H9 (cell line): ENCODE measurements around the gene CCIN. TPM values are rescaled to one million over a fixed set of nuclear protein-coding genes. Genes with fewer than 3 reads are reported as not detected.
"Not testable (repeated sequence)": the region's sequence is repeated elsewhere in the genome, so short reads cannot be mapped to it uniquely, and the experiment has no call there.

Experiments used
- DNase-seq: peaks from one replicate; pipeline ENCODE4 v3.0.0-alpha.2; 2017
- H2AFZ ChIP-seq: one replicate; pipeline ENCODE4 v1.6.1; 2013; ENCODE audit warnings: mild to moderate bottlenecking, low read length, control low read depth, moderate library complexity
- H2AK5ac ChIP-seq: 2 replicates; pipeline ENCODE4 v1.6.1; 2013; ENCODE audit warnings: low read length, control low read depth, mixed read lengths; ENCODE audit not compliant: insufficient read length
- H2BK120ac ChIP-seq: one replicate; pipeline ENCODE4 v1.6.1; 2013; ENCODE audit warnings: low read depth, mild to moderate bottlenecking, low read length, control low read depth, inconsistent platforms; ENCODE audit not compliant: poor library complexity, severe bottlenecking
- H2BK12ac ChIP-seq: 2 replicates; pipeline ENCODE4 v1.6.1; 2013; ENCODE audit warnings: low read length, control low read depth, mixed read lengths, low read depth; ENCODE audit not compliant: insufficient read length
- H2BK15ac ChIP-seq: 2 replicates; pipeline ENCODE4 v1.6.1; 2013; ENCODE audit warnings: low read depth, low read length, control low read depth
- H2BK20ac ChIP-seq: one replicate; pipeline ENCODE4 v1.6.1; 2013; ENCODE audit warnings: low read depth, mild to moderate bottlenecking, low read length, control low read depth, inconsistent platforms; ENCODE audit not compliant: poor library complexity, severe bottlenecking
- H2BK5ac ChIP-seq: 2 replicates; pipeline ENCODE4 v1.6.1; 2013; ENCODE audit warnings: low read length, control low read depth, mixed read lengths; ENCODE audit not compliant: insufficient read length
- H3K14ac ChIP-seq: 2 replicates; pipeline ENCODE4 v1.6.1; 2013; ENCODE audit warnings: low read length, control low read depth; ENCODE audit not compliant: insufficient read depth
- H3K18ac ChIP-seq: 2 replicates; pipeline ENCODE4 v1.6.1; 2013; ENCODE audit warnings: low read depth, mild to moderate bottlenecking, mixed read lengths, low read length, control low read depth; ENCODE audit not compliant: insufficient read length
- H3K23ac ChIP-seq: 2 replicates; pipeline ENCODE4 v1.6.1; 2013; ENCODE audit warnings: low read length, control low read depth, mixed read lengths, low read depth; ENCODE audit not compliant: insufficient read length
- H3K23me2 ChIP-seq: 2 replicates; pipeline ENCODE4 v1.6.1; 2013; ENCODE audit warnings: low read depth, mild to moderate bottlenecking, mixed read lengths, low read length, control low read depth; ENCODE audit not compliant: insufficient read length, poor library complexity, severe bottlenecking
- H3K27ac ChIP-seq: 2 replicates; pipeline ENCODE4 v1.5.1; 2013; ENCODE audit warnings: low read length, control low read depth, mixed read lengths, low read depth; ENCODE audit not compliant: insufficient read length
- H3K27me3 ChIP-seq: 2 replicates; pipeline ENCODE4 v1.6.1; 2013; ENCODE audit warnings: low read length, control low read depth, inconsistent platforms; ENCODE audit not compliant: insufficient read depth
- H3K4ac ChIP-seq: 2 replicates; pipeline ENCODE4 v1.6.1; 2013; ENCODE audit warnings: low read depth, mild to moderate bottlenecking, control low read depth, inconsistent platforms, low read length, moderate library complexity
- H3K4me1 ChIP-seq: 2 replicates; pipeline ENCODE4 v1.6.1; 2013; ENCODE audit warnings: low read length, control low read depth, inconsistent platforms; ENCODE audit not compliant: insufficient read depth
- H3K4me2 ChIP-seq: 2 replicates; pipeline ENCODE4 v1.6.1; 2013; ENCODE audit warnings: low read length, control low read depth, mixed read lengths; ENCODE audit not compliant: insufficient read length, insufficient read depth
- H3K56ac ChIP-seq: 2 replicates; pipeline ENCODE4 v1.6.1; 2013; ENCODE audit warnings: low read depth, mild to moderate bottlenecking, mixed read lengths, low read length, control low read depth; ENCODE audit not compliant: insufficient read length
- H3K79me1 ChIP-seq: 2 replicates; pipeline ENCODE4 v1.6.1; 2013; ENCODE audit warnings: low read depth, mild to moderate bottlenecking, moderate library complexity, low read length, control low read depth, inconsistent platforms; ENCODE audit not compliant: insufficient read depth, poor library complexity, severe bottlenecking
- H3K79me2 ChIP-seq: 2 replicates; pipeline ENCODE4 v1.6.1; 2013; ENCODE audit warnings: low read length, control low read depth, inconsistent platforms; ENCODE audit not compliant: insufficient read depth
- H3K9ac ChIP-seq: 2 replicates; pipeline ENCODE4 v1.6.1; 2013; ENCODE audit warnings: low read length, control low read depth, mixed read lengths; ENCODE audit not compliant: insufficient read length; ENCODE audit errors: extremely low read depth
- H3K9me3 ChIP-seq: one replicate; pipeline ENCODE4 v1.6.1; 2013; ENCODE audit warnings: low read depth, low read length, inconsistent platforms; ENCODE audit not compliant: control insufficient read depth
- H3T11ph ChIP-seq: one replicate; pipeline ENCODE4 v1.6.1; 2013; ENCODE audit warnings: mild to moderate bottlenecking, low read length, control low read depth, inconsistent platforms
- H4K20me1 ChIP-seq: one replicate; pipeline ENCODE4 v1.6.1; 2013; ENCODE audit not compliant: control insufficient read depth, insufficient read length, insufficient read depth
- H4K5ac ChIP-seq: 2 replicates; pipeline ENCODE4 v1.6.1; 2013; ENCODE audit warnings: low read depth, mild to moderate bottlenecking, mixed read lengths, low read length, control low read depth; ENCODE audit not compliant: insufficient read length
- H4K8ac ChIP-seq: replicated peaks from 2 replicates; pipeline ENCODE4 v1.6.1; 2013; ENCODE audit warnings: low read length, control low read depth, mixed read lengths, low read depth; ENCODE audit not compliant: insufficient read length
- H4K91ac ChIP-seq: 2 replicates; pipeline ENCODE4 v1.6.1; 2013; ENCODE audit warnings: low read depth, mild to moderate bottlenecking, moderate library complexity, mixed read lengths, low read length, control low read depth; ENCODE audit not compliant: insufficient read length
- H3K27ac Mint-ChIP-seq, 3 experiments: 2 replicates in 2 of 3; 3 replicates in 1 of 3; pipeline ENCODE4 v1.8.0; 2020 to 2021; ENCODE audit warnings: mixed read lengths in 3 of 3, mild to moderate bottlenecking in 1 of 3, moderate library complexity in 1 of 3
- H3K27me3 Mint-ChIP-seq: 2 replicates; pipeline ENCODE4 v1.8.0; 2021; ENCODE audit warnings: low read depth, mild to moderate bottlenecking, moderate library complexity, mixed read lengths
- H3K36me3 Mint-ChIP-seq, 3 experiments: 2 replicates in 2 of 3; 3 replicates in 1 of 3; pipeline ENCODE4 v1.8.0; 2020 to 2021; ENCODE audit warnings: low read depth in 3 of 3, mixed read lengths in 3 of 3; ENCODE audit not compliant: insufficient read depth in 1 of 3
- H3K4me1 Mint-ChIP-seq, 2 experiments: 2 replicates each; pipeline ENCODE4 v1.8.0; 2020; ENCODE audit warnings: mixed read lengths in 2 of 2
- H3K4me3 Mint-ChIP-seq, 2 experiments: 2 replicates in 1 of 2; 3 replicates in 1 of 2; pipeline ENCODE4 v1.8.0; 2020 to 2021; ENCODE audit warnings: mild to moderate bottlenecking in 2 of 2, mixed read lengths in 2 of 2, moderate library complexity in 1 of 2
- H3K9me3 Mint-ChIP-seq, 2 experiments: 2 replicates in 1 of 2; 3 replicates in 1 of 2; pipeline ENCODE4 v1.8.0; 2020; ENCODE audit warnings: mild to moderate bottlenecking in 2 of 2, mixed read lengths in 2 of 2, moderate library complexity in 1 of 2
- WGBS: extraction: QIAGEN DNeasy Blood & Tissue Kit; methylation state at CpG from one replicate; pipeline ENCODE4 v1.1.7; 2013; ENCODE audit warnings: missing lambda C conversion rate, low lambda C conversion rate, mixed read lengths; ENCODE audit not compliant: insufficient read length; ENCODE audit errors: extremely low coverage; 5-methylcytosine and 5-hydroxymethylcytosine counted together
- total RNA-seq: library from RNA; stranded (reverse); gene quantifications from 2 replicates; pipeline ENCODE4 v1.2.1, GENCODE V29; 2021

The CCIN gene
- total RNA-seq, 1 experiment from 2014 or later, result not detected

DNA sequence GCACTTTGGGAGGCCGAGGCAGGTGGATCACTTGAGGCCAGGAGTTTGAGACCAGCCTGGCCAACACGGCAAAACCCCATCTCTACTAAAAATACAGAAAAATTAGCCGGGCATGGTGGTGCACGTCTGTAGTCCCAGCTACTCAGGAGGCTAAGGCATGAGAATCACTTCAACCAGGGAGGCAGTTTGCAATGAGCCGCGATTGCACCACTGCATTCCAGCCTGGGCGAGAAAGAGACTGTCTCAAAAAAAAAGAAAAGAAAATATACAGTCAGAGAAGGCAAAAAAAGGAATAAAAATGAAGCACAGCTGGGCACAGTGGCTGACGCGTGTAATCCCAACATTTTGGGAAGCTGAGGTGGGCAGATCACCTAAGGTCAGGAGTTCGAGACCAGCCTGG, 7.3 kb downstream of the CCIN start:
- H3K4me1 Mint-ChIP-seq, H3K27me3 Mint-ChIP-seq, H3K79me2 ChIP-seq, H3K36me3 Mint-ChIP-seq, H3K4me3 Mint-ChIP-seq, H2BK20ac ChIP-seq, H2BK15ac ChIP-seq, H3K23ac ChIP-seq, H4K5ac ChIP-seq, H2AK5ac ChIP-seq, H3K4me1 ChIP-seq, H3K27ac ChIP-seq, H3K14ac ChIP-seq, H3K9ac ChIP-seq, H4K91ac ChIP-seq, H3K23me2 ChIP-seq, H3K4me2 ChIP-seq, H2BK12ac ChIP-seq, H3K4ac ChIP-seq, H3K27me3 ChIP-seq, H2BK5ac ChIP-seq, H3K27ac Mint-ChIP-seq, H2BK120ac ChIP-seq, DNase-seq, H3T11ph ChIP-seq, H3K79me1 ChIP-seq, H2AFZ ChIP-seq, H3K9me3 ChIP-seq, H3K18ac ChIP-seq, H3K56ac ChIP-seq, H4K8ac ChIP-seq, H4K20me1 ChIP-seq: not testable (repeated sequence)
- peaks cover 22 to 24% of the 10 kb centered on the region in 2 experiments for H3K9me3 Mint-ChIP-seq
- no CpG with 5 or more reads among the region's 10 CpGs for WGBS
